Fibroblast of lung (primary cell): Measurements from ENCODE around the gene TAF1D. TPM values are rescaled to one million over a fixed set of nuclear protein-coding genes. Genes with fewer than 3 reads are reported as not detected.

Source experiments
- DNase-seq, 2 donors: peaks; one replicate each; pipeline versions ENCODE4 v3.0.0 to v3.0.0-alpha.2; 2010; ENCODE audit warnings: low read depth in 2 of 2
- H2AFZ ChIP-seq: 2 replicates; pipeline ENCODE4 v1.5.1; 2012; ENCODE audit warnings: low read length, control low read depth, inconsistent platforms
- H3K27ac ChIP-seq: 2 replicates; pipeline ENCODE4 v1.5.1; 2011; ENCODE audit warnings: low read length, control low read depth; ENCODE audit not compliant: insufficient read depth
- H3K27me3 ChIP-seq: 2 replicates; pipeline ENCODE4 v1.5.1; 2011; ENCODE audit warnings: mild to moderate bottlenecking, low read length; ENCODE audit not compliant: control insufficient read depth, insufficient read depth
- H3K36me3 ChIP-seq: 2 replicates; pipeline ENCODE4 v1.5.1; 2011; ENCODE audit warnings: low read length; ENCODE audit not compliant: control insufficient read depth, insufficient read depth
- H3K4me1 ChIP-seq: 2 replicates; pipeline ENCODE4 v1.5.1; 2011; ENCODE audit warnings: low read length; ENCODE audit not compliant: control insufficient read depth, insufficient read depth; ENCODE audit errors: extremely low read depth
- H3K4me2 ChIP-seq: 2 replicates; pipeline ENCODE4 v1.5.1; 2011; ENCODE audit warnings: low read length, control low read depth; ENCODE audit not compliant: insufficient read depth; ENCODE audit errors: extremely low read depth
- H3K4me3 ChIP-seq, 4 experiments: fragments of 200-600 bp in 1 of 4; sonication (generic) in 1 of 4; replicated peaks in 1 of 4; 2 replicates each; pipeline ENCODE4 v1.5.1; 2011 to 2016; ENCODE audit warnings: low read length in 4 of 4, low read depth in 3 of 4, mild to moderate bottlenecking in 3 of 4, control low read depth in 2 of 4, inconsistent platforms in 1 of 4, mixed read lengths in 1 of 4; ENCODE audit not compliant: insufficient read depth in 1 of 4; ENCODE audit errors: control extremely low read depth in 1 of 4
- H3K79me2 ChIP-seq: 2 replicates; pipeline ENCODE4 v1.5.1; 2012; ENCODE audit warnings: mild to moderate bottlenecking, low read length, inconsistent platforms; ENCODE audit not compliant: control insufficient read depth, insufficient read depth
- H3K9ac ChIP-seq: 2 replicates; pipeline ENCODE4 v1.5.1; 2011; ENCODE audit warnings: mild to moderate bottlenecking, low read length, control low read depth; ENCODE audit not compliant: insufficient read depth
- H3K9me3 ChIP-seq: 2 replicates; pipeline ENCODE4 v1.5.1; 2012; ENCODE audit warnings: low read depth, low read length; ENCODE audit not compliant: control insufficient read depth, insufficient read depth
- H4K20me1 ChIP-seq: 2 replicates; pipeline ENCODE4 v1.5.1; 2011; ENCODE audit warnings: low read length; ENCODE audit not compliant: control insufficient read depth, insufficient read depth; ENCODE audit errors: extremely low read depth
- CTCF ChIP-seq, 2 donors: IDR thresholded peaks in 1 of 2; conservative IDR thresholded peaks in 1 of 2; 1 replicate in 1 of 2; 2 replicates in 1 of 2; pipeline ENCODE4 v1.5.1; 2011 to 2012; ENCODE audit warnings: low read length in 2 of 2, control low read depth in 1 of 2, inconsistent platforms in 1 of 2, low read depth in 1 of 2, mild to moderate bottlenecking in 1 of 2
- EZH2 ChIP-seq: IDR thresholded peaks from 2 replicates; pipeline ENCODE4 v1.5.1; 2012; ENCODE audit warnings: low read length, control low read depth, mild to moderate bottlenecking; ENCODE audit errors: missing control alignments
- polyA plus RNA-seq, 2 donors: library from polyadenylated mRNA; depleted of rRNA in 1 of 2; stranded (reverse) in 1 of 2; unstranded in 1 of 2; fragments of >200 nt; gene quantifications; 2 replicates each; pipeline ENCODE4 v1.2.1, GENCODE V29; 2011 to 2012; ENCODE audit warnings: missing spikeins in 1 of 2
- total RNA-seq: library from RNA; depleted of rRNA; stranded (reverse); fragments of >200 nt; gene quantifications from 2 replicates; pipeline ENCODE4 v1.2.1, GENCODE V29; 2014

TAF1D gene
- total and polyA plus RNA-seq, 2 donors (not counting 1 experiment from before 2014, with no cell fraction given) = 78.5 to 111 TPM

- Histone ChIP-seq H3K9ac (peak within 1 kb of the TSS; percentile 100), H2AFZ (peak within 1 kb of the TSS; percentile 91), H3K4me1 (peaks cover 6% of the 10 kb centered on the region), H4K20me1 (peaks cover 2% of the 10 kb centered on the region), H3K4me3 (peak within 1 kb of the TSS; percentile 62 to 99 (median 93)), H3K9me3 (no peaks in the 10 kb centered on the region), H3K27me3 (no peaks in the 10 kb centered on the region), H3K36me3 (peaks cover 2% of the 10 kb centered on the region), H3K27ac (peak within 1 kb of the TSS; percentile 99), H3K79me2 (peaks cover 46% of the 10 kb centered on the region), H3K4me2 (peak within 1 kb of the TSS; percentile 93)
- DNase-seq = peak; percentile 91 to 92
- TF ChIP-seq EZH2 (no peak), CTCF (conservative IDR thresholded peaks at IDR 0.05 in 1 of 2, IDR thresholded peaks at IDR 0.05 in 1 of 2; ENCODE audit: low read depth in 1 of 2, low read length in 2 of 2) (peak; percentile 36 to 52)
Observed at GRCh38 chr11:93784145-93784934, 43.0 kb upstream of the TAF1D start, which contains the start of gene MED17. MED17 (plus strand) TSS chr11:93784282; CDS start chr11:93784514, 232 bp downstream.

GRCh38 chr11:93783765-93784144 lies 42.5 kb upstream of the TAF1D start:
- peaks cover under 1% of the 10 kb centered on the region for H3K36me3 ChIP-seq
- peak overlapping the region; percentile 91 for H2AFZ ChIP-seq
- TF ChIP-seq CTCF (conservative IDR thresholded peaks at IDR 0.05 in 1 of 2, IDR thresholded peaks at IDR 0.05 in 1 of 2; ENCODE audit: low read depth in 1 of 2, low read length in 2 of 2) = no peak
- TF ChIP-seq EZH2 = no peak
- peaks cover 2% of the 10 kb centered on the region for H4K20me1 ChIP-seq
- H3K4me3 ChIP-seq = peak overlapping the region; percentile 62 to 99 (median 93)
- H3K4me2 ChIP-seq = peak overlapping the region; percentile 82
- H3K79me2 ChIP-seq = peaks cover 40% of the 10 kb centered on the region
- H3K27ac ChIP-seq = peak overlapping the region; percentile 99
- H3K9me3 ChIP-seq = no peaks in the 10 kb centered on the region
- H3K4me1 ChIP-seq = peaks cover 6% of the 10 kb centered on the region
- H3K27me3 ChIP-seq = no peaks in the 10 kb centered on the region
- no peak for DNase-seq
- peak overlapping the region; percentile 100 for H3K9ac ChIP-seq

- H3K36me3 ChIP-seq = no peaks in the 10 kb centered on the region
- H3K9me3 ChIP-seq = no peaks in the 10 kb centered on the region
- H3K4me2 ChIP-seq = peak overlapping the region; percentile 82
- peaks cover 2% of the 10 kb centered on the region for H4K20me1 ChIP-seq
- TF ChIP-seq EZH2 = no peak
- TF ChIP-seq CTCF (conservative IDR thresholded peaks at IDR 0.05 in 1 of 2, IDR thresholded peaks at IDR 0.05 in 1 of 2; ENCODE audit: low read depth in 1 of 2, low read length in 2 of 2) = no peak
- H3K9ac ChIP-seq = no peak overlapping the region
- H3K27me3 ChIP-seq = no peaks in the 10 kb centered on the region
- peaks cover 38% of the 10 kb centered on the region for H3K79me2 ChIP-seq
- no peak for DNase-seq
- peak overlapping the region; percentile 62 to 99 (median 93) for H3K4me3 ChIP-seq
- peaks cover 6% of the 10 kb centered on the region for H3K4me1 ChIP-seq
- H3K27ac ChIP-seq = peak overlapping the region; percentile 99
- peak overlapping the region; percentile 91 for H2AFZ ChIP-seq
Observed at GRCh38 chr11:93783362-93783761, 42.1 kb upstream of the TAF1D start.
